HG02852 (cell line): Measurements from ENCODE around the gene LACTBL1.
A peak's percentile ranks its signal among the peaks of the same experiment; 100 is the strongest.
"Not testable (repeated sequence)": the region's sequence is repeated elsewhere in the genome, so short reads cannot be mapped to it uniquely, and the experiment has no call there.

Source experiments
- ATAC-seq: cut with Tn5 transposase; IDR thresholded peaks from one replicate; pipeline ENCODE4 v1.9.1; 2021; ENCODE audit warnings: mild to moderate bottlenecking, moderate library complexity; ENCODE audit not compliant: unreplicated experiment

Gene LACTBL1

GRCh38 chr1:22972760-22973159, at the start of gene LACTBL1:
Gene LACTBL1 (minus strand): TSS chr1:22972866. CDS start chr1:22972316, 550 bp downstream.
- ATAC-seq, result no peak

GRCh38 chr1:23021834-23022233, 49.2 kb upstream of the LACTBL1 start:
- no peak for ATAC-seq

- no peak for ATAC-seq
Observed at GRCh38 chr1:23020706-23021405, 48.2 kb upstream of the LACTBL1 start.

- ATAC-seq, result peak; percentile 19
Observed at GRCh38 chr1:23019863-23020625, 47.4 kb upstream of the LACTBL1 start.

- ATAC-seq, result peak; percentile 94
Observed at GRCh38 chr1:23019094-23019862, 46.6 kb upstream of the LACTBL1 start, which contains the start of gene KDM1A. Gene KDM1A (plus strand): TSS chr1:23019468. CDS start chr1:23019597, 129 bp downstream.

GRCh38 chr1:23018661-23019093, 46.0 kb upstream of the LACTBL1 start:
- no peak for ATAC-seq

GRCh38 chr1:23013657-23014056, 41.0 kb upstream of the LACTBL1 start:
- ATAC-seq, result no peak

- not testable (repeated sequence) for ATAC-seq
Observed at GRCh38 chr1:23010025-23010424, 37.4 kb upstream of the LACTBL1 start.

- ATAC-seq, result no peak
Observed at GRCh38 chr1:23008901-23009300, 36.2 kb upstream of the LACTBL1 start.

- no peak for ATAC-seq
Observed at GRCh38 chr1:23007106-23007505, 34.4 kb upstream of the LACTBL1 start.

- ATAC-seq, result not testable (repeated sequence)
Observed at GRCh38 chr1:23004769-23005168, 32.1 kb upstream of the LACTBL1 start.

- ATAC-seq, result no peak
Observed at GRCh38 chr1:23004112-23004511, 31.4 kb upstream of the LACTBL1 start.

- ATAC-seq, result not testable (repeated sequence)
Observed at GRCh38 chr1:23002218-23002617, 29.6 kb upstream of the LACTBL1 start.

- not testable (repeated sequence) for ATAC-seq
Observed at GRCh38 chr1:23000133-23000532, 27.5 kb upstream of the LACTBL1 start.

GRCh38 chr1:22997528-22997927, 24.9 kb upstream of the LACTBL1 start:
- ATAC-seq, result not testable (repeated sequence)

- no peak for ATAC-seq
Observed at GRCh38 chr1:22995774-22996173, 23.1 kb upstream of the LACTBL1 start.

GRCh38 chr1:22993220-22993795, 20.6 kb upstream of the LACTBL1 start:
- not testable (repeated sequence) for ATAC-seq

- not testable (repeated sequence) for ATAC-seq
Observed at GRCh38 chr1:22992384-22992783, 19.7 kb upstream of the LACTBL1 start.

- ATAC-seq, result no peak
Observed at GRCh38 chr1:22983944-22984343, 11.3 kb upstream of the LACTBL1 start.

- not testable (repeated sequence) for ATAC-seq
Observed at GRCh38 chr1:22980471-22980790, 7.8 kb upstream of the LACTBL1 start.

- no peak for ATAC-seq
Observed at GRCh38 chr1:22978299-22978698, 5.6 kb upstream of the LACTBL1 start.
